Transverse colon (tissue), 3 donors: ENCODE results near the gene PAK6.

Source experiments
- POLR2A ChIP-seq: fragments of 450-650 bp; IDR thresholded peaks from one replicate; pipeline ENCODE4 v1.6.1; 2016; ENCODE audit warnings: antibody characterized with exemption, mild to moderate bottlenecking, moderate library complexity
- POLR2AphosphoS5 ChIP-seq, 3 donors: sonication (generic); formaldehyde crosslinking; IDR thresholded peaks; one replicate each; pipeline ENCODE4 v1.6.1; 2016; ENCODE audit warnings: antibody characterized with exemption in 3 of 3

GRCh38 chr15:40281057-40281800 lies 42.4 kb downstream of the PAK6 start:
- TF ChIP-seq POLR2A = no peak
- TF ChIP-seq POLR2AphosphoS5 (IDR thresholded peaks at IDR 0.05) = no peak
